ENCODE measurements around the gene C18orf54. TPM values are rescaled to one million over a fixed set of nuclear protein-coding genes. Genes with fewer than 3 reads are reported as not detected.
"Not testable (repeated sequence)": the region's sequence is repeated elsewhere in the genome, so short reads cannot be mapped to it uniquely, and the experiment has no call there.

The C18orf54 gene
- total RNA-seq, 1 donor from 2014 or later: 3.9 TPM

DNA sequence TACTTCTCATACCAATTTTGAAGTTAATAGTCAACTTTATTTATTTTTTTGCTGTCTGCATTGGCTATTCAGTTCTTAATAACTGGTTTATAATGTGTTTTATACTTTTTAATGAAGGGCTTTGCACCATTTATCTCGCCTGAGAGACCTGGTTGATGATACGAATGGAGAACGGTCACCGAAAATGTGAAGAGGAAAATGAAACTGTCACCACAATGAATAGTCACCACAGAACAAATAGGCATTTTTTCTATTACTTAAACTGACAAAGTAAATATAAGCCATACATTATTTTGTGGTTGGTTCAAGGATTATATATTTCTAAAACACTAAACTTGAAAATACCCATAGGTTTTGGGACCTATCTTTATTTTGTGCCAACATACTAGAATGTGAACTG lies 20.4 kb downstream of the C18orf54 start:
- DNase-seq (no peak), ATAC-seq (no peak)
- Histone ChIP-seq H3K36me3 (no peaks in the 10 kb centered on the region), H3K9me3 (no peaks in the 10 kb centered on the region), H3K4me3 (no peak overlapping the region), H3K4me1 (no peaks in the 10 kb centered on the region), H3K27me3 (ENCODE audit: low read depth) (no peaks in the 10 kb centered on the region), H3K27ac (no peak overlapping the region)
- TF ChIP-seq, protein P1, sequence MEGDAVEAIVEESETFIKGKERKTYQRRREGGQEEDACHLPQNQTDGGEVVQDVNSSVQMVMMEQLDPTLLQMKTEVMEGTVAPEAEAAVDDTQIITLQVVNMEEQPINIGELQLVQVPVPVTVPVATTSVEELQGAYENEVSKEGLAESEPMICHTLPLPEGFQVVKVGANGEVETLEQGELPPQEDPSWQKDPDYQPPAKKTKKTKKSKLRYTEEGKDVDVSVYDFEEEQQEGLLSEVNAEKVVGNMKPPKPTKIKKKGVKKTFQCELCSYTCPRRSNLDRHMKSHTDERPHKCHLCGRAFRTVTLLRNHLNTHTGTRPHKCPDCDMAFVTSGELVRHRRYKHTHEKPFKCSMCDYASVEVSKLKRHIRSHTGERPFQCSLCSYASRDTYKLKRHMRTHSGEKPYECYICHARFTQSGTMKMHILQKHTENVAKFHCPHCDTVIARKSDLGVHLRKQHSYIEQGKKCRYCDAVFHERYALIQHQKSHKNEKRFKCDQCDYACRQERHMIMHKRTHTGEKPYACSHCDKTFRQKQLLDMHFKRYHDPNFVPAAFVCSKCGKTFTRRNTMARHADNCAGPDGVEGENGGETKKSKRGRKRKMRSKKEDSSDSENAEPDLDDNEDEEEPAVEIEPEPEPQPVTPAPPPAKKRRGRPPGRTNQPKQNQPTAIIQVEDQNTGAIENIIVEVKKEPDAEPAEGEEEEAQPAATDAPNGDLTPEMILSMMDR (IDR thresholded peaks at IDR 0.05): no peak
- intact Hi-C loops (cut with DNase I): no loop called here

DNA sequence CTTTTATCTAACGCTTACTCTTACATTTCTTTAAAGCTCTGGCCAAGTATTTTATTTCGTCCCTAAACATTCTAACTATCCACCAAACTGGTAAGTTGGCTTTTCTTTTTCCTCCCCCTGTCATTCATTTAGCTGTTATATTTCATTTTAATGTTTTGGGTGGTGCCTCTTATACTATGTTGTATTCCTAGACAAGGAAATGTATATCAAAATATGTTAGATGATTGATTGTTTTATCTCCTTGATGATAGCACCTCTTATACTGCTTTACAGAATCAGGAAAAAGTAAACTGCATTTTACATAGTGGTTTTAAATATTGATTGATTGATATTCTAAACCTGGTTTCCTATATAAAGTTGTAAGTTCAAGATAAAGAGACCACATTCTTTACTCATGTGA lies 23.9 kb downstream of the C18orf54 start:
- intact Hi-C loops (cut with DNase I): no loop called here
- Histone ChIP-seq H3K4me1 (no peaks in the 10 kb centered on the region), H3K4me3 (no peak overlapping the region), H3K9me3 (no peaks in the 10 kb centered on the region), H3K27me3 (ENCODE audit: low read depth) (no peaks in the 10 kb centered on the region), H3K27ac (no peak overlapping the region), H3K36me3 (no peaks in the 10 kb centered on the region)
- ATAC-seq (no peak), DNase-seq (no peak)
- TF ChIP-seq, protein P1 (IDR thresholded peaks at IDR 0.05): no peak

DNA sequence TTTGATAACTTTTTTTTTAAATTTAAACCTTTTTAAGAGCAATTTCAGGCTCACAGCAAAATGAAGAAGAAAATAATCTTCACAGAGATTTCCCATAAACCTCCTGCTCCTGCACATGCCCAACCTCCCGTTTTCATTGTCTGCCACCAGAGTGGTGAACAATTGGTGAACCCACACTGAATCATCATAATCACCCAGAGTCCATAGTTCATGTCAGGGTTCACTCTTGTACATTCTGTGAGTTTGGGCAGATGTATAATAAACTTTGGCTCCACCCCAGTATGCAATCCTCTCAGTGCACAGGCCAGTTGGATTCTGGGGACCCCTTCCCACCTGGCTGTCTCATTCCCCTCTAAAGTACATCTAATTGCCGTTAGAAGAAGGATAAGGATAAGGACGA lies 24.4 kb downstream of the C18orf54 start:
- Histone ChIP-seq H3K4me1 (no peaks in the 10 kb centered on the region), H3K36me3 (no peaks in the 10 kb centered on the region), H3K4me3 (no peak overlapping the region), H3K9me3 (no peaks in the 10 kb centered on the region), H3K27me3 (ENCODE audit: low read depth) (no peaks in the 10 kb centered on the region), H3K27ac (no peak overlapping the region)
- TF ChIP-seq, protein P1 (IDR thresholded peaks at IDR 0.05): no peak
- intact Hi-C loops (cut with DNase I): no loop called here
- DNase-seq (no peak), ATAC-seq (no peak)

DNA sequence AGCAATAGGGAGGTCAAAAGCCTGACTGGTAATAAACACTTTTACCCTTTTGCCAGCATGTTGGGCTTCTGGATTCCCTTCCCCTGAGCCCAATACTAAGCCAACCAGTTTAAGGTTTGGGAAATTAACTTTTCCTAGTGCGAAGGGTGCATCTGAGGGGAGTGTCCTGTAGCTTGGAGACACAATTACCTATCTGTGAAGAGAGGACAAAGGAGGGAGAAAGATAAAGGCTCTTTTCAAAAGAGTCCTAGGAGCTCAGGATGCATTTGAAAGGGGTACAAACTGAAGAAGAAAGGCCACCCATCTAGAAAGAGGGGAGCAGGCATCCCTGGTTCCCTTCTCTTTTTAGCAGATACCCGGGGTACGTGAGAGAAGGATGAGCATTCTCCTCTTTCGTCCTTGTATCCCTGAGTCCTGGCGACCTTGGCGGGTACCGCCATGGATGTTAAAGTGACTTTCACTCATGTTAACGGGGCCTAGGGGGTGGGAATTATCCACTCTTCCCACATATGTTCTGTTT lies 25.1 kb downstream of the C18orf54 start:
- intact Hi-C loops (cut with DNase I): no loop called here
- no peak for ATAC-seq
- TF ChIP-seq, protein P1 (IDR thresholded peaks at IDR 0.05): no peak

DNA sequence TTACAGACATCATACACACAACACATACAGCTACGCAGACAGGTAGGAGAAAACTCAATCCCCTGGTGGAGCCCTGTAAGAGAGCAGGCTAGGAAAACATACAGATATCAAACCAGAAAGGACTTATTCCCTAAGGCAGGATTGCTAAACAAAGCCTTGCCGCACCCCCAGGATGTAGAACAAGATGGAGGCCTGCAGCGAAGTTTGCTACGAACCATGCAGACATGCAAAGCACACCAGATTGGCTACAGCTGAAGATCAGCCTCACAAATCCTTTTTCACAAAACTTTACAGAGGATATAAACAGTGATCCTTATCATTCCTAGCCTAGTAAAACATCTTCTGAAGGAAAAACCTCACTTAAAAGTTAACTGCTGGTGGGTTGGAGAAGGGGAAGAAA lies 28.3 kb downstream of the C18orf54 start:
- DNase-seq: no peak
- Histone ChIP-seq H3K27me3 (ENCODE audit: low read depth) (no peaks in the 10 kb centered on the region), H3K27ac (no peak overlapping the region), H3K4me1 (no peaks in the 10 kb centered on the region), H3K9me3 (no peaks in the 10 kb centered on the region), H3K36me3 (no peaks in the 10 kb centered on the region), H3K4me3 (no peak overlapping the region)
- TF ChIP-seq, protein P1 (IDR thresholded peaks at IDR 0.05): no peak
- intact Hi-C loops (cut with DNase I): no loop called here
- no peak for ATAC-seq

More for the DNA sequence above, 25.1 kb downstream of the C18orf54 start:
- Histone ChIP-seq H3K4me1 (no peaks in the 10 kb centered on the region), H3K4me3 (no peak overlapping the region), H3K27ac (no peak overlapping the region), H3K9me3 (no peaks in the 10 kb centered on the region), H3K27me3 (ENCODE audit: low read depth) (no peaks in the 10 kb centered on the region), H3K36me3 (no peaks in the 10 kb centered on the region)
- no peak for DNase-seq

DNA sequence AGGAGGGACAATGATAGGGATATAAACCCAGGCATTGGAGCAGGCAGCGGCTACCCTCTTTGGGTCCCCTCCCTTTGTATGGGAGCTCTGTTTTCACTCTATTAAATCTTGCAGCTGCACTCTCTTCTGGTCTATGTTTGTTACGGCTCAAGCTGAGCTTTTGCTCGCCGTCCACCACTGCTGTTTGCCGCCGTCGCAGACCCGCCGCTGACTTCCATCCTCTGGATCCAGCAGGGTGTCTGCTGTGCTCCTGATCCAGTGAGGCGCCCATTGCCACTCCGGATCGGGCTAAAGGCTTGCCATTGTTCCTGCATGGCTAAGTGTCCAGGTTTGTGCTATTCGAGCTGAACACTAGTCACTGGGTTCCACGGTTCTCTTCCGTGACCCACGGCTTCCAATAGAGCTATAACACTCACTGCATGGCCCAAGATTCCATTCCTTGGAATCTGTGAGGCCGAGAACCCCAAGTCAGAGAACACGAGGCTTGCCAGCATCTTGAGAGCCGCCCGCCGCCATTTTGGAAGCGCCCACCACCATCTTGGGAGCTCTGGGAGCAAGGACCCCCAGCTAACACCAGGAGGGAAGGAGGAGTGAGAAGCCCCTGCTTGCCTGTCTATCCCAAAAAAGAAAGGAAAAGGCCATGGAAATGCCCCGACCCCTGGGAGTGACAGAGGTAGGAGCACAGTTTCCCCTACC lies 29.2 kb downstream of the C18orf54 start:
- H3K27ac ChIP-seq; ATAC-seq; H3K9me3 ChIP-seq; H3K36me3 ChIP-seq; H3K27me3 ChIP-seq (ENCODE audit: low read depth); DNase-seq; H3K4me1 ChIP-seq; intact Hi-C loops (cut with DNase I); H3K4me3 ChIP-seq: not testable (repeated sequence)

Data from lower lobe of right lung (tissue), 2 donors.